Gastrocnemius medialis (tissue), 4 donors: ENCODE results near the gene GCSAM. TPM values are rescaled to one million over a fixed set of nuclear protein-coding genes. Genes with fewer than 3 reads are reported as not detected.

Experiments used
- ATAC-seq, 2 donors: fragments of 150-250 bp; one replicate each; pipeline ENCODE4 v1.9.1; 2016
- DNase-seq, 2 donors: peaks; one replicate each; pipeline ENCODE4 v3.0.0-alpha.2; 2019
- H3K27ac ChIP-seq, 4 donors: fragments of 200-600 bp; sonication (generic); 1 replicate in 1 of 4; 2 replicates in 3 of 4; pipeline ENCODE4 v1.5.1; 2016 to 2018; ENCODE audit warnings: mild to moderate bottlenecking in 2 of 4, moderate library complexity in 1 of 4
- H3K27me3 ChIP-seq, 3 donors: fragments of 200-600 bp; sonication (generic) in 2 of 3; 1 replicate in 1 of 3; 2 replicates in 2 of 3; pipeline versions ENCODE4 v1.5.1 to v1.6.0; 2016 to 2019; ENCODE audit warnings: mild to moderate bottlenecking in 1 of 3, moderate library complexity in 1 of 3
- H3K36me3 ChIP-seq, 2 donors: fragments of 200-600 bp; sonication (generic) in 1 of 2; one replicate each; pipeline ENCODE4 v1.5.1; 2017 to 2018
- H3K4me1 ChIP-seq, 2 donors: fragments of 200-600 bp; sonication (generic) in 1 of 2; one replicate each; pipeline ENCODE4 v1.5.1; 2016 to 2017; ENCODE audit warnings: mild to moderate bottlenecking in 2 of 2
- H3K4me3 ChIP-seq, 4 donors: fragments of 200-600 bp; sonication (generic) in 3 of 4; 1 replicate in 1 of 4; 2 replicates in 3 of 4; pipeline ENCODE4 v1.5.1; 2016 to 2019; ENCODE audit warnings: mild to moderate bottlenecking in 2 of 4
- H3K9me3 ChIP-seq, 3 donors: fragments of 200-600 bp; sonication (generic) in 2 of 3; 1 replicate in 1 of 3; 2 replicates in 2 of 3; pipeline ENCODE4 v1.5.1; 2016 to 2019
- POLR2A ChIP-seq, 2 donors: fragments of 450-650 bp; IDR thresholded peaks; one replicate each; pipeline ENCODE4 v1.6.1; 2017; ENCODE audit warnings: antibody characterized with exemption in 2 of 2, mild to moderate bottlenecking in 2 of 2, moderate library complexity in 2 of 2
- in situ Hi-C, 4 donors: fragments of 200-750 bp; cut with MboI; loops; one replicate each; pipeline versions ENCODE4 v1.15.0 to v1.8.0; 2017; ENCODE audit warnings: low sequenced_read_pairs in 4 of 4
- intact Hi-C: fragments of 100-400 bp; cut with DNase I; formaldehyde crosslinking; loops from one replicate; pipeline ENCODE4 v1.15.1; 2023; ENCODE audit warnings: low total_unique reads
- total RNA-seq, 4 donors: library from RNA; depleted of rRNA; stranded (reverse); fragments of >200 nt; gene quantifications; one replicate each; pipeline versions ENCODE4 v1.1.0 to v1.2.3, GENCODE V29; 2016
- TF ChIP-seq, protein P1 (sequence below), 5 experiments: fragments of 450-650 bp in 3 of 5; fragments of 200-600 bp in 2 of 5; sonication (generic) in 2 of 5; IDR thresholded peaks in 4 of 5; conservative IDR thresholded peaks in 1 of 5; 1 replicate in 4 of 5; 2 replicates in 1 of 5; pipeline ENCODE4 v1.5.1; 2016 to 2019; ENCODE audit warnings: antibody characterized with exemption in 5 of 5, mild to moderate bottlenecking in 3 of 5, moderate library complexity in 3 of 5

The GCSAM gene
- total RNA-seq, 4 donors from 2014 or later = not detected

DNA sequence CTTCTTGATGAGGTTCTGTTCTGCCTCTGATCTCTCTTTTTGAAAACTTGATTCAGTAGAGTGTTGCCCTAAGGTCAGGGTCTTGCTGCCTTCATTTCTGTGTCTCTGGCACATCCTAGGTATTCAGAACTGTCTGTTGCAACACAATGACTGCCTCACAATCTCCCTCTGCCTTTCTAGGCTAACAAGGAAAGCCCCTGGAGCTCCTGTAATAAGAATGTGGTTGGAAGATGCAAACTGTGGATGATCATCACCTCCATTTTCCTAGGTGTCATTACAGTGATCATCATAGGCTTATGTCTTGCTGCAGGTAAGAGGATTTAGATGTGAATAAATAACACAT lies 39.9 kb downstream of the GCSAM start:
- H3K36me3 ChIP-seq = no peaks in the 10 kb centered on the region
- TF ChIP-seq POLR2A (IDR thresholded peaks at IDR 0.05) = no peak
- TF ChIP-seq, protein P1, sequence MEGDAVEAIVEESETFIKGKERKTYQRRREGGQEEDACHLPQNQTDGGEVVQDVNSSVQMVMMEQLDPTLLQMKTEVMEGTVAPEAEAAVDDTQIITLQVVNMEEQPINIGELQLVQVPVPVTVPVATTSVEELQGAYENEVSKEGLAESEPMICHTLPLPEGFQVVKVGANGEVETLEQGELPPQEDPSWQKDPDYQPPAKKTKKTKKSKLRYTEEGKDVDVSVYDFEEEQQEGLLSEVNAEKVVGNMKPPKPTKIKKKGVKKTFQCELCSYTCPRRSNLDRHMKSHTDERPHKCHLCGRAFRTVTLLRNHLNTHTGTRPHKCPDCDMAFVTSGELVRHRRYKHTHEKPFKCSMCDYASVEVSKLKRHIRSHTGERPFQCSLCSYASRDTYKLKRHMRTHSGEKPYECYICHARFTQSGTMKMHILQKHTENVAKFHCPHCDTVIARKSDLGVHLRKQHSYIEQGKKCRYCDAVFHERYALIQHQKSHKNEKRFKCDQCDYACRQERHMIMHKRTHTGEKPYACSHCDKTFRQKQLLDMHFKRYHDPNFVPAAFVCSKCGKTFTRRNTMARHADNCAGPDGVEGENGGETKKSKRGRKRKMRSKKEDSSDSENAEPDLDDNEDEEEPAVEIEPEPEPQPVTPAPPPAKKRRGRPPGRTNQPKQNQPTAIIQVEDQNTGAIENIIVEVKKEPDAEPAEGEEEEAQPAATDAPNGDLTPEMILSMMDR (IDR thresholded peaks at IDR 0.05 in 4 of 5, conservative IDR thresholded peaks at IDR 0.05 in 1 of 5) = no peak
- no peaks in the 10 kb centered on the region for H3K4me1 ChIP-seq
- no peak overlapping the region for H3K4me3 ChIP-seq
- in situ Hi-C loops (no loop called here), intact Hi-C loops (no loop called here)
- DNase-seq = no peak
- no peak for ATAC-seq
- no peaks in the 10 kb centered on the region for H3K27me3 ChIP-seq
- no peak overlapping the region for H3K27ac ChIP-seq
- no peaks in the 10 kb centered on the region for H3K9me3 ChIP-seq

DNA sequence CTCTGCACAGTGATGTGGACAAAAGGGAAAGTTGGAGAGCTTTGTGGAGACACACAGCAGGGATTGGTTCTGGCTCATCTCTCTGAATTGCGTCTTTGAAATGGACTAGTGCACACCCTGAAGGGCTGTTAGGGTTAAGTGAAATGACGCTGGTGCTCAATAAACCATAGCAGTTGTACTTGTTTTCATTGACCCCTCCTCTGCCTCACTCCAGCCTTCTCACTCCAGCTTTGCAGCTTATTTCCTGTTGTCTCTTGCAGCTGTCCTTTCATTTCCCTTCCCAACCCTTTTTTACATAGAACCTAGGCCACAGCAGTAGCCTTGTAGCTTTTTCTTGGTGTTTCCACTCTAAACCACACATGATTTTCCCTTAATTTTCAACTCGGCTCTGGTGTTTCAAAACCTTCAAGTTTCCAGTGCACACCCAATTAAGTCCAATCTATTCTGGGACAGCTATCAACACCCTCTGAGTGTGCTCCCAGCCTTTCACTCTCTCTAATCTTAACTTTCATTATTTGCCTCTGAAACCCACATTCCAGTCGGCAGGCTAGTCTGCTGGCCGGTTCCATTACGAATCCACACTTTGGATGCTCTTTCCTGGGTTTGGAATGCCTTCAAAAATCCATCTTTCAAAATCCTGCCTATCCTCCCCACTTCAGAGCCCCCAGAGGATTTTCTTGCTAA lies 40.4 kb downstream of the GCSAM start:
- intact Hi-C loops (no loop called here), in situ Hi-C loops (no loop called here)
- ATAC-seq (no peak), DNase-seq (no peak)
- no peak overlapping the region for H3K27ac ChIP-seq
- TF ChIP-seq, protein P1 (IDR thresholded peaks at IDR 0.05 in 4 of 5, conservative IDR thresholded peaks at IDR 0.05 in 1 of 5) = no peak
- no peak for TF ChIP-seq POLR2A (IDR thresholded peaks at IDR 0.05)
- no peaks in the 10 kb centered on the region for H3K9me3 ChIP-seq
- H3K4me3 ChIP-seq = no peak overlapping the region
- H3K4me1 ChIP-seq = no peaks in the 10 kb centered on the region
- H3K36me3 ChIP-seq = no peaks in the 10 kb centered on the region
- no peaks in the 10 kb centered on the region for H3K27me3 ChIP-seq

DNA sequence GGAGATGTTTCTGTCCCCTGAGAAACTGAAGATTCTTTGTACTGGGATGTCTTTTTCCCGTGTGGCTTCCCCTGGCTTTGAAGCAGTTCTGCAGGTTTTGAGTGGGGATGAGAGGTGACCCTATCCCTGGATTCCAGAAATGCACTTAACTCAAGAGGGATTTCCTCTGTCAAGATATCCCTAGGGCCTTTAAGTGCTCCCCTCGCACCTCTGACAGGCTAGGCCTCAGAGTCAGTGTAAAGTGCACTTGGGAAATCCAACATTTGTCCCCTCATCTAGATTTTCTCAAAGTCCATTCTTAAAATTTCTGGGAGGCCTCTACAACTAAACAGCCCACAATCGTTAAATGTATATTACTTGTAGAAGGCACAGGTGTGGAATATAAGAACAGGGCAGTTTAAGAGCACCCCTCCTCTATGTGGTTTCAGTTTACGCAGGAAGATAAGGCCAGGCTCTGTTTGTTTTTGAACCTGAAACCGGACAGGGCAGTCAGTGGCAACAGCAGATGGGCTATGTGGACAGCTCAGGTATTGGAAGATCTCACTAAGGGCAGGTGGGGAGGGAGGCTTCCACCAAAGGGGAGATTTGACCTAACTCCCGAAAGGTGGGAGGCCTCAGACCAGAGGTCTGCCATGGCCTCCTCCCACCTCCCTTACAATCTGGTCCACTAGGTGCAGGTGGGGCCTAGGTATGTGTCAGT lies 42.0 kb downstream of the GCSAM start:
- DNase-seq (no peak), ATAC-seq (no peak)
- no peak overlapping the region for H3K27ac ChIP-seq
- intact Hi-C loops (no loop called here), in situ Hi-C loops (no loop called here)
- H3K4me3 ChIP-seq = no peak overlapping the region
- TF ChIP-seq, protein P1 (IDR thresholded peaks at IDR 0.05 in 4 of 5, conservative IDR thresholded peaks at IDR 0.05 in 1 of 5) = no peak
- no peaks in the 10 kb centered on the region for H3K36me3 ChIP-seq
- peaks cover 0 to 5% of the 10 kb centered on the region in 2 donors for H3K4me1 ChIP-seq
- no peaks in the 10 kb centered on the region for H3K27me3 ChIP-seq
- H3K9me3 ChIP-seq = no peaks in the 10 kb centered on the region

DNA sequence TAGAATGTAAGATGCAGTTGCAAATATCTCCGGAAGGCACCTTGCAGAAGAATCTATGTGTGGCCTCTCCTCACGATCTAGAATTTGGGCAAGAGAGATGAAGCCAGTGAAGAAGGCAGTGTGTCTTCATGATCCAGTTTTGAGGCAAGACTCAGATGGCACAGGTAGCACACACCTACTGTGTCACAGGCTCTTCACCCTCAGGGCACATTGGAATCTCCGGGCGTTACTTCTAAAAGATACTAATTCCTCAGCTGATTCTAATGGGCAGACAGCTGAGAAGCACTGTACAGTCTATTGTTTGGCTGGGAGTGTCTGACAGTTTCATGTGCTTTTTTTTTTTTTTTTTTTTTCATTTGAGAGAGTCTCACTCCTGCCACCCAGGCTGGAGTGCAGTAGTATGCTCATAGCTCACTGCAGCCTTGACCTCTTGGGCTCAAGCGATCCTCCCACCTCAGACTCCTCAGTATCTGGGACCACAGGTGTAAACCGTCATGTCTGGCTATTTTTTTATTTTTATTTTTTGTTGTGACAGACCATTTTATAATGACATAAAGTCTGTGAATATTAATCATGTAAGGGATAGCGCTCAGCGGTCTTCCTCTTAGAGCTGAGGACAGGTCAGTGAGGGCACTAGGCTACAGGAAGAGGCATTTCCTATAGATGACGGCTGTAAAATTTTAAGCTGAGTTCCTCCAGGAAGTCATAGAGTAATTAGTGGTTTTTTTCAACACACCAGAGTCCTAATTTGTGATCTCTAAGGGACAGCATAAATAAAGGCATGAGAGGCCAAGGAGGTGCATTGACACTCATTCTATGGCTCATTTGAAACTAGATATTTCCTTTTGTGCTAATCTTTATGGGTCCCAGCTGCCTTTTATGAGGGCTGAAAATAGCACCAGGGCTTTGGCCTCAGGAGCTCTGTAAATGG lies 42.8 kb downstream of the GCSAM start:
- TF ChIP-seq, protein P1 (IDR thresholded peaks at IDR 0.05 in 4 of 5, conservative IDR thresholded peaks at IDR 0.05 in 1 of 5) = no peak
- TF ChIP-seq POLR2A (IDR thresholded peaks at IDR 0.05) = no peak
- intact Hi-C loops (no loop called here), in situ Hi-C loops (no loop called here)
- Histone ChIP-seq H3K27ac (no peak overlapping the region), H3K4me1 (peaks cover 0 to 5% of the 10 kb centered on the region in 2 donors), H3K9me3 (no peaks in the 10 kb centered on the region), H3K27me3 (no peaks in the 10 kb centered on the region), H3K4me3 (no peak overlapping the region), H3K36me3 (no peaks in the 10 kb centered on the region)
- no peak for DNase-seq
- ATAC-seq = no peak
